ENCODE data around the gene NBAS. TPM values are rescaled to one million over a fixed set of nuclear protein-coding genes. Genes with fewer than 3 reads are reported as not detected.

Gene NBAS
- polyA plus RNA-seq, 1 of the 3 experiments (the other 2 are of a cell fraction), result 12.0 TPM

DNA sequence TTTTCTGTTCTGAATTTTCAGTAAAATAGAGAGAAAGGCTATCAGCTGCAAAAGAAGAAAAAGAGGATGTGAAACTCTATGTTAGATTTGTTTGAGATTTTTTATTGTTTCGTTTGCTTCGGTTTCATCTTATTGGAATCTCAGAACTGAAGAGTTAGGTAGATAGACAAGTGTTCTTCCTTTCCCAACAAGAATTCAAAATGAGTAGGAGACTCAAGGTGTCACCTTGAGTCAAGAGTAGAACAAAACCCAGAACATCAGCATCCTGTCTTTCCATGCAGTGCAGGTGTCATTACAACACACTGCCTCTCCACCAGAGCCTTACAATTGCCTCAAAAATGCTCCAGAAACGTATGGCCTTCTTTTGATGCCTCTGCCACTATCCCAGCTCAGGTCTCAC, 21.1 kb downstream of the NBAS start:
- H3K9me2 ChIP-seq, result no peaks in the 10 kb centered on the region
- ChIA-PET POLR2A (no interaction called here), CTCF (no interaction called here)
- H3K27ac ChIP-seq (ENCODE audit: low read depth in 2 of 2, low read length in 1 of 2), result no peak overlapping the region
- no peak overlapping the region for H3K9ac ChIP-seq
- no peak overlapping the region for H3K4me3 ChIP-seq (ENCODE audit: low read depth in 2 of 2, low read length in 1 of 2)
- peaks cover 0 to 4% of the 10 kb centered on the region in 2 experiments; a peak in 1 of 4 replicates for H3K4me1 ChIP-seq (ENCODE audit: control insufficient read depth in 1 of 2, insufficient read depth in 2 of 2, low read depth in 1 of 2, low read length in 1 of 2)
- H3K27me3 ChIP-seq (ENCODE audit: insufficient read depth), result no peaks in the 10 kb centered on the region
- H3K79me2 ChIP-seq (ENCODE audit: insufficient read depth), result no peaks in the 10 kb centered on the region
- peaks cover 9 to 16% of the 10 kb centered on the region in 2 experiments for H3K36me3 ChIP-seq (replicated peaks in 1 of 2; ENCODE audit: control insufficient read depth in 1 of 2, insufficient read depth in 2 of 2, low read length in 1 of 2)
- no peaks in the 10 kb centered on the region for H3F3A ChIP-seq (replicated peaks; ENCODE audit: insufficient read depth)
- DNase-seq, result no peak
- no peak overlapping the region for H2AFZ ChIP-seq (ENCODE audit: low read depth)
- 95% methylated on average over 3 of the region's 3 CpGs for WGBS (ENCODE audit: low lambda C conversion rate)
- H3K4me2 ChIP-seq, result no peak overlapping the region
- H4K20me1 ChIP-seq (ENCODE audit: insufficient read depth), result no peaks in the 10 kb centered on the region
- H3K9me3 ChIP-seq, result no peaks in the 10 kb centered on the region
- TF ChIP-seq, protein P1, sequence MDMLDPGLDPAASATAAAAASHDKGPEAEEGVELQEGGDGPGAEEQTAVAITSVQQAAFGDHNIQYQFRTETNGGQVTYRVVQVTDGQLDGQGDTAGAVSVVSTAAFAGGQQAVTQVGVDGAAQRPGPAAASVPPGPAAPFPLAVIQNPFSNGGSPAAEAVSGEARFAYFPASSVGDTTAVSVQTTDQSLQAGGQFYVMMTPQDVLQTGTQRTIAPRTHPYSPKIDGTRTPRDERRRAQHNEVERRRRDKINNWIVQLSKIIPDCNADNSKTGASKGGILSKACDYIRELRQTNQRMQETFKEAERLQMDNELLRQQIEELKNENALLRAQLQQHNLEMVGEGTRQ (IDR thresholded peaks at IDR 0.05; ENCODE audit: borderline replicate concordance, low read depth, low read length), result no peak
- TF ChIP-seq RAD21 (IDR thresholded peaks at IDR 0.05; ENCODE audit: low read length), result no peak
- no peak for TF ChIP-seq RCOR1 (IDR thresholded peaks at IDR 0.05; ENCODE audit: low read length)

DNA sequence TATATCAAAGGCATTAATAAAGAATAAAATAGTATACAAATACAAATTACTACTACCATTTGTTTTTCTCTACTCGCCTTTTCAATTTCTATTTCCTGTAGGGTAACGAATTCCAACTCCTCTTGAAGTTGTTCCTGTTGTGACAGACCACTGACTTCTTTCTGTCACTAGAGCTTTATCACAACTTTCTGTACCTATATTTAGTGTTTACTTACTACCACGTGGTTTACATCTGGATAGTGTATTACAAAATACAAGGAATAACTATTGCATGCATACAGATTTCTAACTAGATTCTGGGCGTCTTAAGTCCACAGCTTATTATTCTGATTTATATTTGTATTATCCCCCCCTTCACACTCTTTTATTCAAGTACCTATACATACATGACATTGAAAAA, 22.3 kb downstream of the NBAS start:
- H3K9me3 ChIP-seq, result no peaks in the 10 kb centered on the region
- H4K20me1 ChIP-seq (ENCODE audit: insufficient read depth), result no peaks in the 10 kb centered on the region
- POLR2A ChIA-PET, result no interaction called here
- H3F3A ChIP-seq (replicated peaks; ENCODE audit: insufficient read depth), result no peaks in the 10 kb centered on the region
- H3K9ac ChIP-seq, result no peak overlapping the region
- no peak for DNase-seq
- H3K79me2 ChIP-seq (ENCODE audit: insufficient read depth), result no peaks in the 10 kb centered on the region
- no peaks in the 10 kb centered on the region for H3K27me3 ChIP-seq (ENCODE audit: insufficient read depth)
- peaks cover 0 to 4% of the 10 kb centered on the region in 2 experiments; a peak in 1 of 4 replicates for H3K4me1 ChIP-seq (ENCODE audit: control insufficient read depth in 1 of 2, insufficient read depth in 2 of 2, low read depth in 1 of 2, low read length in 1 of 2)
- no peaks in the 10 kb centered on the region for H3K9me2 ChIP-seq
- no peak overlapping the region for H3K4me3 ChIP-seq (ENCODE audit: low read depth in 2 of 2, low read length in 1 of 2)
- H3K4me2 ChIP-seq, result no peak overlapping the region
- TF ChIP-seq EP300 (IDR thresholded peaks at IDR 0.05; ENCODE audit: borderline replicate concordance in 1 of 2, low read depth in 1 of 2, low read length in 1 of 2) (no peak), FOXJ3 (CRISPR knock-in tag; IDR thresholded peaks at IDR 0.05) (no peak), GATA2 (CRISPR knock-in tag; IDR thresholded peaks at IDR 0.05) (no peak), FOXM1 (IDR thresholded peaks at IDR 0.05; ENCODE audit: low read depth) (no peak), SMC3 (IDR thresholded peaks at IDR 0.05; ENCODE audit: low read depth, low read length) (no peak), FOSL2 (IDR thresholded peaks at IDR 0.05; ENCODE audit: borderline replicate concordance, low read depth) (no peak), RXRA (IDR thresholded peaks at IDR 0.05; ENCODE audit: borderline replicate concordance, low read depth) (no peak), NFIC (IDR thresholded peaks at IDR 0.05; ENCODE audit: borderline replicate concordance) (no peak), EZH2phosphoT487 (IDR thresholded peaks at IDR 0.05; ENCODE audit: borderline replicate concordance, low read depth) (no peak), RAD21 (IDR thresholded peaks at IDR 0.05; ENCODE audit: low read length) (no peak), POLR2AphosphoS5 (IDR thresholded peaks at IDR 0.05; ENCODE audit: low read depth, low read length) (no peak), JUND (IDR thresholded peaks at IDR 0.05) (no peak), RFX5 (IDR thresholded peaks at IDR 0.05; ENCODE audit: low read length) (no peak), YY1 (IDR thresholded peaks at IDR 0.05; ENCODE audit: low read depth) (no peak), SIN3A (IDR thresholded peaks at IDR 0.05; ENCODE audit: borderline replicate concordance, low read depth, low read length) (no peak)
- TF ChIP-seq, protein P2, sequence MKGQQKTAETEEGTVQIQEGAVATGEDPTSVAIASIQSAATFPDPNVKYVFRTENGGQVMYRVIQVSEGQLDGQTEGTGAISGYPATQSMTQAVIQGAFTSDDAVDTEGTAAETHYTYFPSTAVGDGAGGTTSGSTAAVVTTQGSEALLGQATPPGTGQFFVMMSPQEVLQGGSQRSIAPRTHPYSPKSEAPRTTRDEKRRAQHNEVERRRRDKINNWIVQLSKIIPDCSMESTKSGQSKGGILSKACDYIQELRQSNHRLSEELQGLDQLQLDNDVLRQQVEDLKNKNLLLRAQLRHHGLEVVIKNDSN (IDR thresholded peaks at IDR 0.05; ENCODE audit: borderline replicate concordance, low read depth), result no peak
- TF ChIP-seq, protein P3, sequence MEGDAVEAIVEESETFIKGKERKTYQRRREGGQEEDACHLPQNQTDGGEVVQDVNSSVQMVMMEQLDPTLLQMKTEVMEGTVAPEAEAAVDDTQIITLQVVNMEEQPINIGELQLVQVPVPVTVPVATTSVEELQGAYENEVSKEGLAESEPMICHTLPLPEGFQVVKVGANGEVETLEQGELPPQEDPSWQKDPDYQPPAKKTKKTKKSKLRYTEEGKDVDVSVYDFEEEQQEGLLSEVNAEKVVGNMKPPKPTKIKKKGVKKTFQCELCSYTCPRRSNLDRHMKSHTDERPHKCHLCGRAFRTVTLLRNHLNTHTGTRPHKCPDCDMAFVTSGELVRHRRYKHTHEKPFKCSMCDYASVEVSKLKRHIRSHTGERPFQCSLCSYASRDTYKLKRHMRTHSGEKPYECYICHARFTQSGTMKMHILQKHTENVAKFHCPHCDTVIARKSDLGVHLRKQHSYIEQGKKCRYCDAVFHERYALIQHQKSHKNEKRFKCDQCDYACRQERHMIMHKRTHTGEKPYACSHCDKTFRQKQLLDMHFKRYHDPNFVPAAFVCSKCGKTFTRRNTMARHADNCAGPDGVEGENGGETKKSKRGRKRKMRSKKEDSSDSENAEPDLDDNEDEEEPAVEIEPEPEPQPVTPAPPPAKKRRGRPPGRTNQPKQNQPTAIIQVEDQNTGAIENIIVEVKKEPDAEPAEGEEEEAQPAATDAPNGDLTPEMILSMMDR (IDR thresholded peaks at IDR 0.05), result no peak
- TF ChIP-seq, protein P4, sequence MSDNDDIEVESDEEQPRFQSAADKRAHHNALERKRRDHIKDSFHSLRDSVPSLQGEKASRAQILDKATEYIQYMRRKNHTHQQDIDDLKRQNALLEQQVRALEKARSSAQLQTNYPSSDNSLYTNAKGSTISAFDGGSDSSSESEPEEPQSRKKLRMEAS (IDR thresholded peaks at IDR 0.05; ENCODE audit: low read depth), result no peak
- TF ChIP-seq, protein P5, sequence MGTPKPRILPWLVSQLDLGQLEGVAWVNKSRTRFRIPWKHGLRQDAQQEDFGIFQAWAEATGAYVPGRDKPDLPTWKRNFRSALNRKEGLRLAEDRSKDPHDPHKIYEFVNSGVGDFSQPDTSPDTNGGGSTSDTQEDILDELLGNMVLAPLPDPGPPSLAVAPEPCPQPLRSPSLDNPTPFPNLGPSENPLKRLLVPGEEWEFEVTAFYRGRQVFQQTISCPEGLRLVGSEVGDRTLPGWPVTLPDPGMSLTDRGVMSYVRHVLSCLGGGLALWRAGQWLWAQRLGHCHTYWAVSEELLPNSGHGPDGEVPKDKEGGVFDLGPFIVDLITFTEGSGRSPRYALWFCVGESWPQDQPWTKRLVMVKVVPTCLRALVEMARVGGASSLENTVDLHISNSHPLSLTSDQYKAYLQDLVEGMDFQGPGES (IDR thresholded peaks at IDR 0.05; ENCODE audit: low read depth, low read length), result no peak
- TF ChIP-seq, protein P6, sequence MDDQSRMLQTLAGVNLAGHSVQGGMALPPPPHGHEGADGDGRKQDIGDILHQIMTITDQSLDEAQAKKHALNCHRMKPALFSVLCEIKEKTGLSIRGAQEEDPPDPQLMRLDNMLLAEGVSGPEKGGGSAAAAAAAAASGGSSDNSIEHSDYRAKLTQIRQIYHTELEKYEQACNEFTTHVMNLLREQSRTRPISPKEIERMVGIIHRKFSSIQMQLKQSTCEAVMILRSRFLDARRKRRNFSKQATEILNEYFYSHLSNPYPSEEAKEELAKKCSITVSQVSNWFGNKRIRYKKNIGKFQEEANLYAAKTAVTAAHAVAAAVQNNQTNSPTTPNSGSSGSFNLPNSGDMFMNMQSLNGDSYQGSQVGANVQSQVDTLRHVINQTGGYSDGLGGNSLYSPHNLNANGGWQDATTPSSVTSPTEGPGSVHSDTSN (IDR thresholded peaks at IDR 0.05), result no peak
- WGBS (ENCODE audit: low lambda C conversion rate), result 84% methylated on average over 4 of the region's 4 CpGs
- no peak overlapping the region for H3K27ac ChIP-seq (ENCODE audit: low read depth in 2 of 2, low read length in 1 of 2)
- CTCF ChIA-PET, result interaction anchor here (0.7 to 2.4 kb wide), 4 partner anchors 8 to 1218 kb away, joined by 3 to 7 read pairs (median 4); no protein-coding TSS in a partner anchor
- H3K36me3 ChIP-seq (replicated peaks in 1 of 2; ENCODE audit: control insufficient read depth in 1 of 2, insufficient read depth in 2 of 2, low read length in 1 of 2), result peaks cover 18 to 26% of the 10 kb centered on the region in 2 experiments
- no peak overlapping the region for H2AFZ ChIP-seq (ENCODE audit: low read depth)

Measured in SK-N-SH (cell line).